ENCODE data around the gene ANKRD39. TPM values are rescaled to one million over a fixed set of nuclear protein-coding genes. Genes with fewer than 3 reads are reported as not detected.

Gene ANKRD39
- total and polyA plus RNA-seq, 2 of the 4 experiments (the other 2 are of a cell fraction), result 12.5 to 17.0 TPM

GRCh38 chr2:96826546-96827278 is 31.1 kb downstream of the ANKRD39 start:
- Histone ChIP-seq H3K27ac (ENCODE audit: insufficient read depth, low read length) (no peak overlapping the region), H4K91ac (ENCODE audit: insufficient read depth, low read depth, low read length) (no peak overlapping the region), H2AK9ac (replicated peaks; ENCODE audit: low read depth, low read length, poor library complexity) (no peak overlapping the region), H4K5ac (ENCODE audit: low read depth, low read length) (no peak overlapping the region), H3K18ac (ENCODE audit: low read depth, low read length) (no peak overlapping the region), H3K56ac (ENCODE audit: extremely low read depth, insufficient read depth, low read length) (no peak overlapping the region), H3K4me3 (ENCODE audit: insufficient read depth, low read depth, low read length) (no peak overlapping the region), H3K9me3 (ENCODE audit: control insufficient read depth, insufficient read depth, low read length) (no peaks in the 10 kb centered on the region), H3K9ac (ENCODE audit: low read depth, low read length) (no peak overlapping the region), H3K27me3 (ENCODE audit: control insufficient read depth, insufficient read depth, low read length) (no peaks in the 10 kb centered on the region), H3K4ac (ENCODE audit: low read depth, low read length) (no peak overlapping the region), H3K4me2 (ENCODE audit: low read depth, low read length) (no peak overlapping the region), H2AK5ac (ENCODE audit: low read depth, low read length) (no peak overlapping the region), H3K4me1 (ENCODE audit: control insufficient read depth, insufficient read depth, low read length) (peaks cover 8% of the 10 kb centered on the region; the same call in 1 of the 2 replicates), H2BK20ac (ENCODE audit: low read depth, low read length) (no peak overlapping the region), H2AFZ (replicated peaks; ENCODE audit: low read length, poor library complexity) (no peak overlapping the region), H3K9me1 (ENCODE audit: insufficient read depth, low read length) (peaks cover 12% of the 10 kb centered on the region; the same call in 1 of the 2 replicates), H3K14ac (replicated peaks; ENCODE audit: low read depth, low read length) (no peak overlapping the region), H2BK120ac (ENCODE audit: low read depth, low read length) (no peak overlapping the region), H2BK15ac (ENCODE audit: low read depth, low read length) (no peak overlapping the region), H3K36me3 (ENCODE audit: control insufficient read depth, insufficient read depth, low read length) (peaks cover 30% of the 10 kb centered on the region), H4K20me1 (ENCODE audit: insufficient read depth, low read length) (peaks cover 20% of the 10 kb centered on the region; the same call in 1 of the 2 replicates), H3K79me1 (ENCODE audit: low read depth in 1 of 2, low read length in 2 of 2) (peaks cover 11 to 29% of the 10 kb centered on the region in 2 experiments), H4K8ac (ENCODE audit: low read depth in 2 of 2, low read length in 2 of 2) (no peak overlapping the region), H2BK5ac (ENCODE audit: low read depth, low read length, poor library complexity, severe bottlenecking) (no peak overlapping the region), H3K23ac (ENCODE audit: low read depth, low read length) (no peak overlapping the region)
- intact Hi-C loops (cut with micrococcal nuclease) (no loop called here), dilution Hi-C loops (cut with HindIII; ENCODE audit: low sequenced_read_pairs, unreplicated experiment) (no loop called here), in situ Hi-C loops (cut with MboI; ENCODE audit: low sequenced_read_pairs) (no loop called here)
- no peak for TF ChIP-seq FOS (IDR thresholded peaks at IDR 0.05; ENCODE audit: low read depth, low read length)
- no peak for TF ChIP-seq RFX5 (IDR thresholded peaks at IDR 0.05; ENCODE audit: low read depth, low read length)
- TF ChIP-seq CEBPB (IDR thresholded peaks at IDR 0.05; ENCODE audit: low read depth, low read length), result no peak
- POLR2A ChIA-PET (ENCODE audit: unreplicated experiment), result no interaction called here
- BruUV-seq (replicated peaks), result no TSS peak
- CTCF ChIA-PET, result no interaction called here
- no peak for ATAC-seq (ENCODE audit: low read depth)
- 79% methylated on average over 7 of the region's 22 CpGs; no CpG with 5 or more reads in 1 of the 2 experiments for WGBS, 2 experiments (ENCODE audit: extremely low coverage in 2 of 2, insufficient read length in 1 of 2)
- DNase-seq, result no peak

Data from IMR-90 (cell line).